Endodermal cell (in vitro differentiated cells): Measurements from ENCODE around the gene ANXA10. TPM values are rescaled to one million over a fixed set of nuclear protein-coding genes. Genes with fewer than 3 reads are reported as not detected.

Source experiments
- DNase-seq: peaks from one replicate; pipeline ENCODE4 v3.0.0-alpha.2; 2017
- H3K27ac ChIP-seq: 2 replicates; pipeline ENCODE4 v1.5.1; 2013; ENCODE audit warnings: mild to moderate bottlenecking, low read depth, low read length, moderate library complexity
- H3K27me3 ChIP-seq: 2 replicates; pipeline ENCODE4 v1.6.1; 2013; ENCODE audit warnings: mild to moderate bottlenecking, low read length, moderate library complexity; ENCODE audit not compliant: insufficient read depth, control insufficient read depth, poor library complexity, severe bottlenecking
- H3K36me3 ChIP-seq: 2 replicates; pipeline ENCODE4 v1.7.0; 2013; ENCODE audit warnings: mild to moderate bottlenecking, low read length, moderate library complexity; ENCODE audit not compliant: control insufficient read depth, insufficient read depth
- H3K4me1 ChIP-seq: one replicate; pipeline ENCODE4 v1.7.0; 2013; ENCODE audit warnings: low read length; ENCODE audit not compliant: control insufficient read depth, insufficient read depth
- H3K4me3 ChIP-seq: 2 replicates; pipeline ENCODE4 v1.5.1; 2013; ENCODE audit warnings: mild to moderate bottlenecking, low read length, moderate library complexity
- H3K9ac ChIP-seq: 2 replicates; pipeline ENCODE4 v1.6.1; 2013; ENCODE audit warnings: mild to moderate bottlenecking, low read length, moderate library complexity; ENCODE audit not compliant: poor library complexity, severe bottlenecking; ENCODE audit errors: extremely low read depth
- H3K9me3 ChIP-seq: 2 replicates; pipeline ENCODE4 v1.6.1; 2013; ENCODE audit warnings: mild to moderate bottlenecking, low read length, moderate library complexity; ENCODE audit not compliant: control insufficient read depth
- H3K27ac Mint-ChIP-seq: 2 replicates; pipeline ENCODE4 v1.8.0; 2020; ENCODE audit warnings: mixed read lengths
- H3K27me3 Mint-ChIP-seq: 2 replicates; pipeline ENCODE4 v1.8.0; 2021; ENCODE audit warnings: mild to moderate bottlenecking, mixed read lengths; ENCODE audit not compliant: insufficient read depth
- H3K36me3 Mint-ChIP-seq: 2 replicates; pipeline ENCODE4 v1.8.0; 2020; ENCODE audit warnings: low read depth, mixed read lengths
- H3K4me1 Mint-ChIP-seq: 2 replicates; pipeline ENCODE4 v1.8.0; 2020; ENCODE audit warnings: mixed read lengths
- H3K4me3 Mint-ChIP-seq: 2 replicates; pipeline ENCODE4 v1.8.0; 2020; ENCODE audit warnings: mild to moderate bottlenecking, moderate library complexity, mixed read lengths
- H3K9me3 Mint-ChIP-seq: 2 replicates; pipeline ENCODE4 v1.8.0; 2020; ENCODE audit warnings: mild to moderate bottlenecking, mixed read lengths
- CTCF ChIP-seq: fragments of 200-600 bp; sonication (generic); conservative IDR thresholded peaks from 2 replicates; pipeline ENCODE4 v1.5.0; 2021; ENCODE audit warnings: antibody characterized with exemption, mild to moderate bottlenecking
- WGBS, 2 experiments: methylation state at CpG; one replicate each; pipeline versions ENCODE4 v1.1.5 to v1.1.7; 2013; ENCODE audit warnings: missing lambda C conversion rate in 2 of 2, mixed read lengths in 1 of 2; ENCODE audit not compliant: insufficient coverage in 1 of 2, insufficient read length in 1 of 2; 5-methylcytosine and 5-hydroxymethylcytosine counted together
- total RNA-seq, 2 donors: library from RNA; stranded (reverse); fragmentation: NEBNext Ultra II Directional in 1 of 2; extraction: Animal tissue kit (Norgen Biotek cat#: 25700) in 1 of 2; gene quantifications; 2 replicates in 1 of 2; 3 replicates in 1 of 2; pipeline ENCODE4 v1.2.1, GENCODE V29; 2021

ANXA10 gene
- total RNA-seq, 2 donors from 2014 or later: not detected

DNA sequence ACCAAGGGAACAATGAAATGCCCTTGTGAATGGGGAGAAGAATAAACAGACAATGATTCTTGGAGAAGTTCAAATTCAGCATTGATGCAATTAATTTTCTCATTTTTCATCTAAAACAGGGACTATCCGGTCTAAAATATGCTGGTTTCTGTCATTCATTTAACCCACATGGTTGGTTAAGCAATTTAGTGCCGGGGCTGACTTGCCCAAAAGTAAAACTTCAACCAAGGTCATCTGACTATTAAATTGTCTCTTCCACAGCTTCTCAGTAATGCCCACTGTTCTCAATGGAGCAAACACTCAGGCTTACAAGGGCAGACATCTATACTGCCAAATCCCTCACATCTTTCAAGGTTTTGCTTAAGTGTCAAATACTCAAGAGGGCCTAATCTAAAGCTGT lies 51.3 kb downstream of the ANXA10 start:
- WGBS, 2 experiments: 90 to 93% methylated on average over 2 of the region's 2 CpGs

GRCh38 chr4:168150420-168151050 lies 58.2 kb downstream of the ANXA10 start:
- DNase-seq: no peak
- Mint-ChIP-seq H3K9me3 (no peaks in the 10 kb centered on the region), H3K4me3 (no peak overlapping the region), H3K27me3 (no peaks in the 10 kb centered on the region), H3K4me1 (peaks cover 10% of the 10 kb centered on the region), H3K27ac (no peak overlapping the region), H3K36me3 (no peaks in the 10 kb centered on the region)
- Histone ChIP-seq H3K9me3 (no peaks in the 10 kb centered on the region), H3K4me1 (no peaks in the 10 kb centered on the region), H3K27me3 (no peaks in the 10 kb centered on the region), H3K4me3 (no peak overlapping the region), H3K27ac (no peak overlapping the region), H3K36me3 (no peaks in the 10 kb centered on the region), H3K9ac (no peak overlapping the region)
- 94 to 100% methylated on average over 1 to 6 of the region's 6 CpGs for WGBS, 2 experiments
- no peak for TF ChIP-seq CTCF

More for the DNA sequence above, 51.3 kb downstream of the ANXA10 start:
- no peaks in the 10 kb centered on the region for H3K36me3 ChIP-seq
- no peak overlapping the region for H3K9ac ChIP-seq
- Mint-ChIP-seq H3K27me3 (no peaks in the 10 kb centered on the region), H3K36me3 (no peaks in the 10 kb centered on the region), H3K27ac (no peak overlapping the region), H3K4me3 (no peak overlapping the region), H3K9me3 (no peaks in the 10 kb centered on the region), H3K4me1 (peaks cover 6% of the 10 kb centered on the region)
- H3K27ac ChIP-seq: no peak overlapping the region
- H3K4me1 ChIP-seq: peaks cover 6% of the 10 kb centered on the region
- no peak for TF ChIP-seq CTCF
- no peak overlapping the region for H3K4me3 ChIP-seq
- DNase-seq: no peak
- no peaks in the 10 kb centered on the region for H3K9me3 ChIP-seq
- H3K27me3 ChIP-seq: no peaks in the 10 kb centered on the region

DNA sequence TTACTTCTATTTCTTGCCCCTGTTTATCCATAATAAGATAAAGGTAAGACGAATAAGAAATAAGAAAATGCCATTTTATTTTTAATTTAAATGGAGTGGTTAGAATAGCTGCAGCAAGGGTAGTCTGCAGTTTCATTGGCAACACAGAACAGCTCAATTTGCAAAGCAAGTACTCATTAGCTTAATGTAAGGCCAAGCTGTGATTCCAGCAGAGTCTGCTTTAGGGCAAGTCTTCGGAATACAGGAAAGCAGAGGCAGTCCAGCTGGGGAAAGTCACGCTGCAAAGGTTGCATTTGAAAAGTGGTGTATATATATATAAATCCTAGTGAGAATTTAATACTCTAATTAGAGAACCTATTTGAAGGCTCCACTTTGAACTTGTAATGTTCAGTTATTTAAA lies 59.0 kb downstream of the ANXA10 start:
- DNase-seq: no peak

More for the DNA sequence above, 59.0 kb downstream of the ANXA10 start:
- H3K4me1 Mint-ChIP-seq: peaks cover 10% of the 10 kb centered on the region
- Histone ChIP-seq H3K9me3 (no peaks in the 10 kb centered on the region), H3K4me1 (no peaks in the 10 kb centered on the region), H3K36me3 (no peaks in the 10 kb centered on the region), H3K4me3 (no peak overlapping the region), H3K9ac (no peak overlapping the region), H3K27me3 (no peaks in the 10 kb centered on the region), H3K27ac (no peak overlapping the region)
- no peak for TF ChIP-seq CTCF
- H3K9me3 Mint-ChIP-seq: no peaks in the 10 kb centered on the region
- no peak overlapping the region for H3K4me3 Mint-ChIP-seq
- no peak overlapping the region for H3K27ac Mint-ChIP-seq
- H3K27me3 Mint-ChIP-seq: no peaks in the 10 kb centered on the region
- H3K36me3 Mint-ChIP-seq: no peaks in the 10 kb centered on the region
- 58 to 60% methylated on average over 1 to 3 of the region's 3 CpGs for WGBS, 2 experiments
